Measurements from ENCODE around the gene ZNF678. TPM values are rescaled to one million over a fixed set of nuclear protein-coding genes. Genes with fewer than 3 reads are reported as not detected.

ZNF678 gene
- total and polyA plus RNA-seq, 2 donors (not counting 1 experiment from before 2014, with no cell fraction given) = 2.2 to 7.3 TPM

DNA sequence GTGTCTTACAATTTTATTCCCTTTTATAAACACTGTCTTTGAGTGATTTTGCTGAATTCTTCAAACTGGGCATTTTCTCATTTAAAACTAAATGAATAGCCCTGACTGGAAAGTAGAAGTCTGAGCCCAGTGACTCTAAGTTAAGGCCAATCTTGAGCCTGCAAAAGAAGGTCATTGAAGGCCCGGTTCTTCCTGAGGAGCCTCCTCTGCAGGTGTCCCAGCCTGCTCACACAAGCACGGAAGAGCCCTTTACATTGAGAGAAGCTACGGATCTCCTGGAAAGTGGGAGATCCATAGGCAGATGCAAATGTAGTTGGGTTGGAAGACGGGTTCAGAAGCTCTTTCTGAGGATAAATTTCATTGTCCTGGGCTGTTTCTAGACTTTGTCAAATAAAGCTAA, 3.9 kb downstream of the ZNF678 start:
- TF ChIP-seq, protein P1, sequence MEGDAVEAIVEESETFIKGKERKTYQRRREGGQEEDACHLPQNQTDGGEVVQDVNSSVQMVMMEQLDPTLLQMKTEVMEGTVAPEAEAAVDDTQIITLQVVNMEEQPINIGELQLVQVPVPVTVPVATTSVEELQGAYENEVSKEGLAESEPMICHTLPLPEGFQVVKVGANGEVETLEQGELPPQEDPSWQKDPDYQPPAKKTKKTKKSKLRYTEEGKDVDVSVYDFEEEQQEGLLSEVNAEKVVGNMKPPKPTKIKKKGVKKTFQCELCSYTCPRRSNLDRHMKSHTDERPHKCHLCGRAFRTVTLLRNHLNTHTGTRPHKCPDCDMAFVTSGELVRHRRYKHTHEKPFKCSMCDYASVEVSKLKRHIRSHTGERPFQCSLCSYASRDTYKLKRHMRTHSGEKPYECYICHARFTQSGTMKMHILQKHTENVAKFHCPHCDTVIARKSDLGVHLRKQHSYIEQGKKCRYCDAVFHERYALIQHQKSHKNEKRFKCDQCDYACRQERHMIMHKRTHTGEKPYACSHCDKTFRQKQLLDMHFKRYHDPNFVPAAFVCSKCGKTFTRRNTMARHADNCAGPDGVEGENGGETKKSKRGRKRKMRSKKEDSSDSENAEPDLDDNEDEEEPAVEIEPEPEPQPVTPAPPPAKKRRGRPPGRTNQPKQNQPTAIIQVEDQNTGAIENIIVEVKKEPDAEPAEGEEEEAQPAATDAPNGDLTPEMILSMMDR (conservative IDR thresholded peaks at IDR 0.05 in 1 of 2, IDR thresholded peaks at IDR 0.05 in 1 of 2; ENCODE audit: low read depth in 1 of 2, low read length in 2 of 2) = no peak
- TF ChIP-seq EZH2 (IDR thresholded peaks at IDR 0.05; ENCODE audit: low read length, missing control alignments) = no peak
- H3K4me2 ChIP-seq (ENCODE audit: extremely low read depth, insufficient read depth, low read length) = no peak overlapping the region
- no peaks in the 10 kb centered on the region for H3K4me1 ChIP-seq (ENCODE audit: control insufficient read depth, extremely low read depth, insufficient read depth, low read length)
- no peaks in the 10 kb centered on the region for H3K9me3 ChIP-seq (ENCODE audit: control insufficient read depth, insufficient read depth, low read depth, low read length)
- H4K20me1 ChIP-seq (ENCODE audit: control insufficient read depth, extremely low read depth, insufficient read depth, low read length) = no peaks in the 10 kb centered on the region
- peaks cover 11% of the 10 kb centered on the region for H3K79me2 ChIP-seq (ENCODE audit: control insufficient read depth, insufficient read depth, low read length)
- H3K27ac ChIP-seq (ENCODE audit: insufficient read depth, low read length) = no peak overlapping the region
- no peak overlapping the region for H3K9ac ChIP-seq (ENCODE audit: insufficient read depth, low read length)
- DNase-seq (ENCODE audit: low read depth in 2 of 2) = no peak
- H3K36me3 ChIP-seq (ENCODE audit: control insufficient read depth, insufficient read depth, low read length) = no peaks in the 10 kb centered on the region
- no peaks in the 10 kb centered on the region for H3K27me3 ChIP-seq (ENCODE audit: control insufficient read depth, insufficient read depth, low read length)
- H3K4me3 ChIP-seq (replicated peaks in 1 of 4; ENCODE audit: control extremely low read depth in 1 of 4, insufficient read depth in 1 of 4, low read depth in 3 of 4, low read length in 4 of 4) = no peak overlapping the region
- no peak overlapping the region for H2AFZ ChIP-seq (ENCODE audit: low read length)

DNA sequence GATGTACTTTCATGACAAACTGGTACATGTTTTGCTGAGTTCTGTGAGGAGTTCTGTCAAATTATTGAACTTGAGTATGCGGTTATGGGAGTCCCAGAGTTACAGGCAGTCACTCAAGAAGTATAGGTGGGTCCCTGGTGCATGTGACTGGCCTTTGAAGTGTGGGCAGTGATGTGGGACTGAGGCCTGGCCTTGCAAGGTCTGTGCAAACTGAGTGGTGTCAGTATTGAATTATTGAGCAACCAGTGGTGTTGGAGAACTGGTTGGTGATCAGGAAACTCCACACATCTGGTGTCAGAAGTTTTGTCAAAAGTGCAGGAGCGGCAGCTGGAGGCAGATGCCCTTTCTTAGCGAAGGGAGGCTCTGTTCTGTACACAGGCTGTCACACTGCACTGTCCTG, 5.2 kb downstream of the ZNF678 start:
- Histone ChIP-seq H3K4me1 (ENCODE audit: control insufficient read depth, extremely low read depth, insufficient read depth, low read length) (no peaks in the 10 kb centered on the region), H3K79me2 (ENCODE audit: control insufficient read depth, insufficient read depth, low read length) (peaks cover 15% of the 10 kb centered on the region), H3K27ac (ENCODE audit: insufficient read depth, low read length) (no peak overlapping the region), H4K20me1 (ENCODE audit: control insufficient read depth, extremely low read depth, insufficient read depth, low read length) (no peaks in the 10 kb centered on the region), H3K9ac (ENCODE audit: insufficient read depth, low read length) (no peak overlapping the region), H3K9me3 (ENCODE audit: control insufficient read depth, insufficient read depth, low read depth, low read length) (no peaks in the 10 kb centered on the region), H3K4me3 (replicated peaks in 1 of 4; ENCODE audit: control extremely low read depth in 1 of 4, insufficient read depth in 1 of 4, low read depth in 3 of 4, low read length in 4 of 4) (no peak overlapping the region), H2AFZ (ENCODE audit: low read length) (no peak overlapping the region), H3K27me3 (ENCODE audit: control insufficient read depth, insufficient read depth, low read length) (no peaks in the 10 kb centered on the region), H3K36me3 (ENCODE audit: control insufficient read depth, insufficient read depth, low read length) (no peaks in the 10 kb centered on the region), H3K4me2 (ENCODE audit: extremely low read depth, insufficient read depth, low read length) (no peak overlapping the region)
- DNase-seq (ENCODE audit: low read depth in 2 of 2) = no peak
- TF ChIP-seq EZH2 (IDR thresholded peaks at IDR 0.05; ENCODE audit: low read length, missing control alignments) = no peak
- TF ChIP-seq, protein P1 (conservative IDR thresholded peaks at IDR 0.05 in 1 of 2, IDR thresholded peaks at IDR 0.05 in 1 of 2; ENCODE audit: low read depth in 1 of 2, low read length in 2 of 2) = no peak

DNA sequence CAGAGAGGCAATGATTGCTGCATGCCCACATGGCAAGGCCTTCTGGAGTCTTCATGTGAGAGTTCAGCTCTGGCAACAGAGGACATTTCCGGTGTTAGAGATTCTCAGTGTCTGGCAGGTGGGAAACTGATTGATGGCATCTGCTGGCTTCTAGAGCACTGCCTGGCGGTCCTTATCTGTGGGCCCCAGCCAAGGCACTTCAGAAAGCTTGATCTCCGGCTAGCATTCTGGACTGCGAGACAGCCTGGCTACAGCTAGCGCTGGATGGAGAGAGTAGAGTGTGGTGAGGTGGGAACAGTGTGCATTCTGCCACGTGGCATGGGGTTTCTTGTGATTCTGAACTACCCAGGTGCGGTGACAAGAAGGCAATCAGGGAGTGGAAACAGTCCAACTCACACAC, 9.4 kb downstream of the ZNF678 start:
- H3K9me3 ChIP-seq (ENCODE audit: control insufficient read depth, insufficient read depth, low read depth, low read length) = no peaks in the 10 kb centered on the region
- TF ChIP-seq, protein P1 (conservative IDR thresholded peaks at IDR 0.05 in 1 of 2, IDR thresholded peaks at IDR 0.05 in 1 of 2; ENCODE audit: low read depth in 1 of 2, low read length in 2 of 2) = no peak
- TF ChIP-seq EZH2 (IDR thresholded peaks at IDR 0.05; ENCODE audit: low read length, missing control alignments) = no peak
- H4K20me1 ChIP-seq (ENCODE audit: control insufficient read depth, extremely low read depth, insufficient read depth, low read length) = no peaks in the 10 kb centered on the region
- DNase-seq (ENCODE audit: low read depth in 2 of 2) = no peak
- H2AFZ ChIP-seq (ENCODE audit: low read length) = no peak overlapping the region
- H3K9ac ChIP-seq (ENCODE audit: insufficient read depth, low read length) = no peak overlapping the region
- H3K4me3 ChIP-seq (replicated peaks in 1 of 4; ENCODE audit: control extremely low read depth in 1 of 4, insufficient read depth in 1 of 4, low read depth in 3 of 4, low read length in 4 of 4) = no peak overlapping the region
- no peak overlapping the region for H3K27ac ChIP-seq (ENCODE audit: insufficient read depth, low read length)
- H3K4me1 ChIP-seq (ENCODE audit: control insufficient read depth, extremely low read depth, insufficient read depth, low read length) = no peaks in the 10 kb centered on the region
- H3K4me2 ChIP-seq (ENCODE audit: extremely low read depth, insufficient read depth, low read length) = no peak overlapping the region
- H3K27me3 ChIP-seq (ENCODE audit: control insufficient read depth, insufficient read depth, low read length) = no peaks in the 10 kb centered on the region
- H3K79me2 ChIP-seq (ENCODE audit: control insufficient read depth, insufficient read depth, low read length) = peaks cover 10% of the 10 kb centered on the region
- H3K36me3 ChIP-seq (ENCODE audit: control insufficient read depth, insufficient read depth, low read length) = no peaks in the 10 kb centered on the region
